ENCODE results near the gene MSLN.

MSLN gene

DNA sequence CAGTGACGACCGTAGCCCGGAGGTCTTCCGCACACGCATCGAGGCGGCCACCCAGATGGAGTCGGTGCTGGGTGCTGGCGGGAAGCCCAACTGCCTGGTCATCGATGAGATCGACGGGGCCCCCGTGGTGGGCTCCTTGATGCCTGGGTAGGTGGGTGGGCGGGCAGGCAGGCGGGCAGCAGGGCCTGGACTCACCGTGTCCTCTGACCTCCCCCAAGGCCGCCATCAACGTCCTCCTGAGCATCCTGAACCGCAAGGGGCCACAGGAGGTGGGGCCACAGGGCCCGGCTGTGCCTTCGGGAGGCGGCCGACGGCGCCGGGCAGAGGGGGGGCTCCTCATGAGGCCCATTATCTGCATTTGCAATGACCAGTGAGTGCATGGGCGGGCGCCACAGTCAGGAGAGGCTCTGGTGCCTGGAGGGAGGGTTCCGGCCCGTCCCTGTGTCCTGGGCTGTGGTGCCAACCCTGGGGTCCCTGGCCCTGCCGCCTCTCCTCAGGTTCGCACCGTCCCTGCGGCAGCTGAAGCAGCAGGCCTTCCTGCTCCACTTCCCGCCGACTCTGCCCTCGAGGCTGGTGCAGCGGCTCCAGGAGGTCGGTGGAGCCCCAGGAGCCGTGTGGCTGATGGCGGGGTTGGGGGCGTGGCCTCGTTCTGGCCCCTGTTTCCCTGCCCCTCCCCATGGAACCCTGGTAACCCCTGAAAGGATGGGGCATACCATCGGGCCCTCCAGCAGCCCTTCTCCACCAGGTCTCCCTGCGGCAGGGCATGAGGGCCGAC, 31.9 kb downstream of the MSLN start:
- H3K9me3 ChIP-seq (ENCODE audit: insufficient read depth, low read length) = no peaks in the 10 kb centered on the region
- H3K27ac ChIP-seq (ENCODE audit: low read length) = no peak overlapping the region
- H3K4me3 ChIP-seq (ENCODE audit: low read length) = no peak overlapping the region
- no peaks in the 10 kb centered on the region for H4K20me1 ChIP-seq (ENCODE audit: insufficient read depth, low read length)
- H3K4me1 ChIP-seq (ENCODE audit: low read length) = peaks cover 7% of the 10 kb centered on the region
- peaks cover 22% of the 10 kb centered on the region for H3K36me3 ChIP-seq (replicated peaks; ENCODE audit: low read depth, low read length)
- peaks cover 18% of the 10 kb centered on the region for H3K79me2 ChIP-seq (ENCODE audit: low read length)
- TF ChIP-seq EZH2phosphoT487 (IDR thresholded peaks at IDR 0.05; ENCODE audit: low read depth) = no peak
- TF ChIP-seq, protein P1, sequence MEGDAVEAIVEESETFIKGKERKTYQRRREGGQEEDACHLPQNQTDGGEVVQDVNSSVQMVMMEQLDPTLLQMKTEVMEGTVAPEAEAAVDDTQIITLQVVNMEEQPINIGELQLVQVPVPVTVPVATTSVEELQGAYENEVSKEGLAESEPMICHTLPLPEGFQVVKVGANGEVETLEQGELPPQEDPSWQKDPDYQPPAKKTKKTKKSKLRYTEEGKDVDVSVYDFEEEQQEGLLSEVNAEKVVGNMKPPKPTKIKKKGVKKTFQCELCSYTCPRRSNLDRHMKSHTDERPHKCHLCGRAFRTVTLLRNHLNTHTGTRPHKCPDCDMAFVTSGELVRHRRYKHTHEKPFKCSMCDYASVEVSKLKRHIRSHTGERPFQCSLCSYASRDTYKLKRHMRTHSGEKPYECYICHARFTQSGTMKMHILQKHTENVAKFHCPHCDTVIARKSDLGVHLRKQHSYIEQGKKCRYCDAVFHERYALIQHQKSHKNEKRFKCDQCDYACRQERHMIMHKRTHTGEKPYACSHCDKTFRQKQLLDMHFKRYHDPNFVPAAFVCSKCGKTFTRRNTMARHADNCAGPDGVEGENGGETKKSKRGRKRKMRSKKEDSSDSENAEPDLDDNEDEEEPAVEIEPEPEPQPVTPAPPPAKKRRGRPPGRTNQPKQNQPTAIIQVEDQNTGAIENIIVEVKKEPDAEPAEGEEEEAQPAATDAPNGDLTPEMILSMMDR (IDR thresholded peaks at IDR 0.05; ENCODE audit: low read depth, low read length) = no peak
- no peak overlapping the region for H3K4me2 ChIP-seq (ENCODE audit: low read length)
- no peak overlapping the region for H3K9ac ChIP-seq (ENCODE audit: low read length)
- H2AFZ ChIP-seq (ENCODE audit: low read depth, low read length) = no peak overlapping the region
- H3K27me3 ChIP-seq (ENCODE audit: low read depth, low read length) = no peaks in the 10 kb centered on the region

DNA sequence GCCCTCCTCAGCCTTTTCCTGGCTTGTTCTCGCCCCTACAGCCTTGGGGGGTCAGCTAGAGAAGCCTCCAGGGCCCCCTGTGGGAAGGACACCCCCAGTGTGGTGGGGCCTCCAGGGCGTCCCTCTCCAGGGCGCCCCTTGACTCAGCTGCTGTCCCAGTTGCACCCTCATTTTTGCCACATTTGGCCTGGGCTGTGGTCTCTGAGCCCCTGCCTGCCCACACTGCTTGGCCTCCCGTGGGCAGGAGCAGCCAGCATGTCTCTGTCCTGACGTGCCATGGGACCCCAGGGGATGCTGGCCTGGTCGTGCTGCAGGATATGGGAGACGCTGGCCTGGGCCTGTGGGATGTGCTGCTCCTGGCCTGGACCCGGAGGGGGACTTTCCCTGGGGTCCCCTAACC, 32.9 kb downstream of the MSLN start:
- peaks cover 7% of the 10 kb centered on the region; the same call in 1 of the 2 replicates for H3K4me1 ChIP-seq (ENCODE audit: low read length)
- no peak overlapping the region for H3K9ac ChIP-seq (ENCODE audit: low read length)
- TF ChIP-seq, protein P1 (IDR thresholded peaks at IDR 0.05; ENCODE audit: low read depth, low read length) = no peak
- TF ChIP-seq EZH2phosphoT487 (IDR thresholded peaks at IDR 0.05; ENCODE audit: low read depth) = no peak
- no peak overlapping the region for H3K4me3 ChIP-seq (ENCODE audit: low read length)
- H3K27ac ChIP-seq (ENCODE audit: low read length) = no peak overlapping the region
- H3K9me3 ChIP-seq (ENCODE audit: insufficient read depth, low read length) = no peaks in the 10 kb centered on the region
- H3K36me3 ChIP-seq (replicated peaks; ENCODE audit: low read depth, low read length) = peaks cover 27% of the 10 kb centered on the region
- H2AFZ ChIP-seq (ENCODE audit: low read depth, low read length) = no peak overlapping the region
- H4K20me1 ChIP-seq (ENCODE audit: insufficient read depth, low read length) = no peaks in the 10 kb centered on the region
- H3K79me2 ChIP-seq (ENCODE audit: low read length) = peaks cover 12% of the 10 kb centered on the region
- no peak overlapping the region for H3K4me2 ChIP-seq (ENCODE audit: low read length)
- no peaks in the 10 kb centered on the region for H3K27me3 ChIP-seq (ENCODE audit: low read depth, low read length)

DNA sequence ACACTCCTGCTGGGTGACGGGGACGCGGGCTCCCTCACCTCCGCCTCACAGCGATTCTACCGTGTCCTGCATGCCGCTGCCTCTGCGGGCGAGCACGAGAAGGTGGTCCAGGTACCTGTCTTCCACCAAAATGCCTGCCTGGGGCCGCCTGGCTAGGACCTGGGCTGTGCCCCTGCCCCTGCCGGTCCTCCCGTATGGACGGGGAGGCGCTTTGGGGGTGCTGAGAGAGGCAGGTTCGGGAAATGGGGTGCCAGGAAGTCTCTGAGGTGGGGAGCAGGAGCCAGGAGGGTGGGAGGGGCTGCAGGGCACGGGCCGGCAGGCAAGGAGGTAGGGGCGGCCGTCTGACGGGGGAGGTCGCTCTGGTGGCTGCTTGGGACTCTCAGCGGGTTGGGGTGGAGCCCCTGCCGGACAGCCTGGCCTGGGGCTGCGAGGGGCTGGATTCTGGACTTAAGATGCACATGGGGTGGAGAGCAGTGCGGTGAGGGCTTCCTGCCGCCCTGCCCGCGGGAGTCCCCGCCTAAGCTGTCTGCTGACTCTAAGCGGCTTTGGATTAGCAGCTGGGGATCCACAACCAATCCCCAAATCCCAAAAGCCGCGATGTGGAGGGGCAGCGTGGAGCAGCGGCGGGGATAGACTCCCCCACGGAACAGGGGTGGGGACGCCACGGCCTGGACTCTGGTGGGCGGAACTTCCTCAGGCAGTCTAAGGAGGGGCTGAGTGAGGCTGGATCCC, 33.7 kb downstream of the MSLN start:
- no peak overlapping the region for H3K9ac ChIP-seq (ENCODE audit: low read length)
- no peaks in the 10 kb centered on the region for H3K9me3 ChIP-seq (ENCODE audit: insufficient read depth, low read length)
- peaks cover 4% of the 10 kb centered on the region for H3K79me2 ChIP-seq (ENCODE audit: low read length)
- H2AFZ ChIP-seq (ENCODE audit: low read depth, low read length) = no peak overlapping the region
- H4K20me1 ChIP-seq (ENCODE audit: insufficient read depth, low read length) = no peaks in the 10 kb centered on the region
- no peak overlapping the region for H3K4me3 ChIP-seq (ENCODE audit: low read length)
- H3K27ac ChIP-seq (ENCODE audit: low read length) = no peak overlapping the region
- H3K27me3 ChIP-seq (ENCODE audit: low read depth, low read length) = no peaks in the 10 kb centered on the region
- H3K4me2 ChIP-seq (ENCODE audit: low read length) = no peak overlapping the region
- TF ChIP-seq, protein P1 (IDR thresholded peaks at IDR 0.05; ENCODE audit: low read depth, low read length) = no peak
- peaks cover 27% of the 10 kb centered on the region for H3K36me3 ChIP-seq (replicated peaks; ENCODE audit: low read depth, low read length)
- peaks cover 8% of the 10 kb centered on the region; the same call in 1 of the 2 replicates for H3K4me1 ChIP-seq (ENCODE audit: low read length)

DNA sequence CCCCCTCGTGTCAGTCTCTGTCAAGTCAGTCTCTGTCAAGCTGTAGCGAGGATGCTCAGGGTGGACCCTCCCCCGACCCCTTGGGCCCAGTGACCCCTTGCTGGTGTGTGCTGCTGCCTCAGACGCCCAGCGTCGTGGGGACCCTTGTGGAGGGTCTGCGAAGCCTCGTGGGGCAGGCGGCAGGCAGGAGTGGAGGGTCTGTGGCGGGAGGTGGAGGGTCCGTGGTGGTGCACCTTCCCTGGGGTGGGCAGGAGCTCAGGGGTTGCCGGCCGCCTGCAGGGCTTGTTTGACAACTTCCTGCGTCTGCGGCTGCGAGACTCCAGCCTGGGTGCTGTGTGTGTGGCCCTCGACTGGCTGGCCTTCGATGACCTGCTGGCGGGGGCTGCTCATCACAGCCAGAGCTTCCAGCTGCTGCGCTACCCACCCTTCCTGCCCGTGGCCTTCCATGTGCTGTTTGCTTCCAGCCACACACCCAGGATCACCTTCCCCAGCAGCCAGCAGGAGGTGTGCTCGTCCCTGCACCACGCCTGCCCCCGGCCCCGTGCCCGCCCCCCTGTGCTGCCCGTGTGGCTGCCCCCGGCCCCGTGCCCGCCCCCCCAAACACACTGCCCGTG, 34.4 kb downstream of the MSLN start:
- Histone ChIP-seq H3K9me3 (ENCODE audit: insufficient read depth, low read length) (no peaks in the 10 kb centered on the region), H3K36me3 (replicated peaks; ENCODE audit: low read depth, low read length) (peaks cover 27% of the 10 kb centered on the region), H3K27ac (ENCODE audit: low read length) (no peak overlapping the region), H3K27me3 (ENCODE audit: low read depth, low read length) (no peaks in the 10 kb centered on the region), H3K4me2 (ENCODE audit: low read length) (no peak overlapping the region), H3K9ac (ENCODE audit: low read length) (no peak overlapping the region), H3K79me2 (ENCODE audit: low read length) (no peaks in the 10 kb centered on the region), H2AFZ (ENCODE audit: low read depth, low read length) (no peak overlapping the region), H3K4me1 (ENCODE audit: low read length) (peaks cover 4% of the 10 kb centered on the region; the same call in 1 of the 2 replicates), H4K20me1 (ENCODE audit: insufficient read depth, low read length) (no peaks in the 10 kb centered on the region), H3K4me3 (ENCODE audit: low read length) (no peak overlapping the region)
- TF ChIP-seq EZH2phosphoT487 (IDR thresholded peaks at IDR 0.05; ENCODE audit: low read depth) = no peak
- TF ChIP-seq, protein P1 (IDR thresholded peaks at IDR 0.05; ENCODE audit: low read depth, low read length) = no peak

All from OCI-LY3 (cell line).